Measurements from ENCODE around the gene SULT1C3.

SULT1C3 gene

DNA sequence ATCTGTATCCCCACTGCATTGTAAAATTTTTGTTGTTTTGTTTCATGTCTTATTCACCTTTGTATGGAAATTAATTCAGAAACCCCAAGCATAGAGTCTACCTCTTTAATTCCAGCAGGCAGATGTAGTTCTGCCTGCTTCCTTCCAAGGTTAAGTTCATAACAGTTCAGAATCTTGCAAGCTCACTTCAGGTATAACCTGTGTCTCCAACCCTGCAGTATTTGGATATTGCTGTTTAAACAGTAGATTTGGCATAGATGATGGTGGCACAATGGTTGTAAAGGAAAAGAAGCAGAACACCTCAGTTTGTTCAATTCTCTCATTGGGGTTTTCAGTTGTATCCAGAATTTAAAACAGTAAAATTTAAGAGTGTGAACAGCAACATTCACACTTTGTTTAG is 70.1 kb downstream of the SULT1C3 start:
- no peak for DNase-seq

Measured in stimulated activated CD8-positive, alpha-beta memory T cell treated with anti-CD3 and anti-CD28 coated beads, Interleukin-4, amount 100 ng/mL, for 48 hours (primary cell).